Measurements from ENCODE around the gene BNC2. TPM values are rescaled to one million over a fixed set of nuclear protein-coding genes. Genes with fewer than 3 reads are reported as not detected.

Gene BNC2
- total RNA-seq, 2 experiments from 2014 or later = not detected

- Histone ChIP-seq H4K20me1 (ENCODE audit: insufficient read depth, low read length) (no peaks in the 10 kb centered on the region), H3K27ac (ENCODE audit: low read depth, low read length, poor library complexity, severe bottlenecking) (no peak overlapping the region), H2AFZ (ENCODE audit: low read length) (no peak overlapping the region), H3K9me2 (ENCODE audit: insufficient read depth, low read length) (no peaks in the 10 kb centered on the region), H3K4me3 (ENCODE audit: low read depth, low read length, poor library complexity, severe bottlenecking) (no peak overlapping the region), H3K4me2 (ENCODE audit: low read length) (no peak overlapping the region), H3K4me1 (ENCODE audit: insufficient read depth, low read length, poor library complexity, severe bottlenecking) (no peaks in the 10 kb centered on the region), H3K36me3 (ENCODE audit: insufficient read depth, low read length) (no peaks in the 10 kb centered on the region), H3K9me3 (ENCODE audit: low read length) (no peaks in the 10 kb centered on the region), H3K79me2 (ENCODE audit: insufficient read depth, low read depth, low read length) (no peaks in the 10 kb centered on the region)
- intact Hi-C loops (cut with micrococcal nuclease; ENCODE audit: unreplicated experiment) = no loop called here
- POLR2A ChIA-PET = no interaction called here
- no TSS peak for BruUV-seq (replicated peaks)
- CTCF ChIA-PET (ENCODE audit: unreplicated experiment) = no interaction called here
- DNase-seq (ENCODE audit: low spot score) = no peak
- TF ChIP-seq EZH2phosphoT487 (IDR thresholded peaks at IDR 0.05; ENCODE audit: borderline replicate concordance, low read depth, low read length) (no peak), CTCF (conservative IDR thresholded peaks at IDR 0.05; ENCODE audit: low read length) (no peak)
These were observed 96.9 kb downstream of the BNC2 start for GRCh38 chr9:16773617-16774016.

- no peaks in the 10 kb centered on the region for H4K20me1 ChIP-seq (ENCODE audit: insufficient read depth, low read length)
- no peaks in the 10 kb centered on the region for H3K9me2 ChIP-seq (ENCODE audit: insufficient read depth, low read length)
- H3K27ac ChIP-seq (ENCODE audit: low read depth, low read length, poor library complexity, severe bottlenecking) = no peak overlapping the region
- ChIA-PET CTCF (ENCODE audit: unreplicated experiment) (no interaction called here), POLR2A (interaction anchor here (0.6 kb wide), 1 partner anchor 230 kb away, joined by 7 read pairs; no protein-coding TSS in a partner anchor)
- H3K4me2 ChIP-seq (ENCODE audit: low read length) = no peak overlapping the region
- H3K79me2 ChIP-seq (ENCODE audit: insufficient read depth, low read depth, low read length) = no peaks in the 10 kb centered on the region
- no peaks in the 10 kb centered on the region for H3K9me3 ChIP-seq (ENCODE audit: low read length)
- no peaks in the 10 kb centered on the region for H3K36me3 ChIP-seq (ENCODE audit: insufficient read depth, low read length)
- no peak for DNase-seq (ENCODE audit: low spot score)
- BruUV-seq (replicated peaks) = no TSS peak
- no peak overlapping the region for H2AFZ ChIP-seq (ENCODE audit: low read length)
- no peak overlapping the region for H3K4me3 ChIP-seq (ENCODE audit: low read depth, low read length, poor library complexity, severe bottlenecking)
- TF ChIP-seq EZH2phosphoT487 (IDR thresholded peaks at IDR 0.05; ENCODE audit: borderline replicate concordance, low read depth, low read length) (no peak), CTCF (conservative IDR thresholded peaks at IDR 0.05; ENCODE audit: low read length) (no peak)
- H3K4me1 ChIP-seq (ENCODE audit: insufficient read depth, low read length, poor library complexity, severe bottlenecking) = no peaks in the 10 kb centered on the region
- intact Hi-C loops (cut with micrococcal nuclease; ENCODE audit: unreplicated experiment) = no loop called here
These were observed 97.4 kb downstream of the BNC2 start for GRCh38 chr9:16773116-16773515.

GRCh38 chr9:16771356-16771755 lies 99.1 kb downstream of the BNC2 start:
- no peak overlapping the region for H3K27ac ChIP-seq (ENCODE audit: low read depth, low read length, poor library complexity, severe bottlenecking)
- no peaks in the 10 kb centered on the region for H4K20me1 ChIP-seq (ENCODE audit: insufficient read depth, low read length)
- DNase-seq (ENCODE audit: low spot score) = no peak
- no peak overlapping the region for H3K4me2 ChIP-seq (ENCODE audit: low read length)
- no peak overlapping the region for H3K4me3 ChIP-seq (ENCODE audit: low read depth, low read length, poor library complexity, severe bottlenecking)
- ChIA-PET POLR2A (no interaction called here), CTCF (ENCODE audit: unreplicated experiment) (no interaction called here)
- no peaks in the 10 kb centered on the region for H3K9me2 ChIP-seq (ENCODE audit: insufficient read depth, low read length)
- BruUV-seq (replicated peaks) = no TSS peak
- H3K9me3 ChIP-seq (ENCODE audit: low read length) = no peaks in the 10 kb centered on the region
- no peaks in the 10 kb centered on the region for H3K79me2 ChIP-seq (ENCODE audit: insufficient read depth, low read depth, low read length)
- no peaks in the 10 kb centered on the region for H3K4me1 ChIP-seq (ENCODE audit: insufficient read depth, low read length, poor library complexity, severe bottlenecking)
- H3K36me3 ChIP-seq (ENCODE audit: insufficient read depth, low read length) = no peaks in the 10 kb centered on the region
- TF ChIP-seq EZH2phosphoT487 (IDR thresholded peaks at IDR 0.05; ENCODE audit: borderline replicate concordance, low read depth, low read length) (no peak), CTCF (conservative IDR thresholded peaks at IDR 0.05; ENCODE audit: low read length) (no peak)
- no peak overlapping the region for H2AFZ ChIP-seq (ENCODE audit: low read length)
- intact Hi-C loops (cut with micrococcal nuclease; ENCODE audit: unreplicated experiment) = no loop called here

Data from OCI-LY7 (cell line).